Measurements from ENCODE around the gene NXPE1. TPM values are rescaled to one million over a fixed set of nuclear protein-coding genes. Genes with fewer than 3 reads are reported as not detected.

Gene NXPE1
- total and polyA plus RNA-seq, 8 donors: 0.09 TPM; not detected in 7

DNA sequence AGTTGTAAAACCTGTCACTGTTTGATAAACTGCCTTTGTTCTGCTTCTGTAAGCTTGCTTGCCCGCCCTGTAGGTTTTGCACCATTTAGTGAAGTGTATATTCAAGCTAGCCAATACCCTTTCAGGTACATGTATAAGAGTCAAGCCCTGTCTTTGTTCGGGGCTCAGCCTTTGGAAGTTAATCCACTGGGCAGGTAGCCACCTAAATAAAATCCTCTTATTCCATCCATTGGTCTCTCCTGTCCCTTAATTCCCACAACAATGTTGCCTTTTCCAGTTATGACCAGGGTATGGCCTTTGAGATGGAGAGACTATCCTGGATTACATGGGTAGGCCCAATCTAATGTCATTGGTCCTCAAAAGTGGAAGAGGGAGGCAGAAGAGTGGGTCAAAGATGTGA lies 34.0 kb downstream of the NXPE1 start:
- H3K36me3 ChIP-seq: no peaks in the 10 kb centered on the region
- H3K4me1 ChIP-seq: no peaks in the 10 kb centered on the region
- DNase-seq (no peak), FAIRE-seq (no peak), ATAC-seq (no peak)
- WGBS, 2 donors: 56 to 63% methylated on average over 2 of the region's 2 CpGs
- H3K9me3 ChIP-seq: no peaks in the 10 kb centered on the region
- no peaks in the 10 kb centered on the region for H3K27me3 ChIP-seq
- no peak overlapping the region for H3K27ac ChIP-seq
- TF ChIP-seq, protein P1, sequence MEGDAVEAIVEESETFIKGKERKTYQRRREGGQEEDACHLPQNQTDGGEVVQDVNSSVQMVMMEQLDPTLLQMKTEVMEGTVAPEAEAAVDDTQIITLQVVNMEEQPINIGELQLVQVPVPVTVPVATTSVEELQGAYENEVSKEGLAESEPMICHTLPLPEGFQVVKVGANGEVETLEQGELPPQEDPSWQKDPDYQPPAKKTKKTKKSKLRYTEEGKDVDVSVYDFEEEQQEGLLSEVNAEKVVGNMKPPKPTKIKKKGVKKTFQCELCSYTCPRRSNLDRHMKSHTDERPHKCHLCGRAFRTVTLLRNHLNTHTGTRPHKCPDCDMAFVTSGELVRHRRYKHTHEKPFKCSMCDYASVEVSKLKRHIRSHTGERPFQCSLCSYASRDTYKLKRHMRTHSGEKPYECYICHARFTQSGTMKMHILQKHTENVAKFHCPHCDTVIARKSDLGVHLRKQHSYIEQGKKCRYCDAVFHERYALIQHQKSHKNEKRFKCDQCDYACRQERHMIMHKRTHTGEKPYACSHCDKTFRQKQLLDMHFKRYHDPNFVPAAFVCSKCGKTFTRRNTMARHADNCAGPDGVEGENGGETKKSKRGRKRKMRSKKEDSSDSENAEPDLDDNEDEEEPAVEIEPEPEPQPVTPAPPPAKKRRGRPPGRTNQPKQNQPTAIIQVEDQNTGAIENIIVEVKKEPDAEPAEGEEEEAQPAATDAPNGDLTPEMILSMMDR (IDR thresholded peaks at IDR 0.05): no peak
- no peak overlapping the region for H3K4me3 ChIP-seq
- intact Hi-C loops (cut with DNase I): no loop called here

DNA sequence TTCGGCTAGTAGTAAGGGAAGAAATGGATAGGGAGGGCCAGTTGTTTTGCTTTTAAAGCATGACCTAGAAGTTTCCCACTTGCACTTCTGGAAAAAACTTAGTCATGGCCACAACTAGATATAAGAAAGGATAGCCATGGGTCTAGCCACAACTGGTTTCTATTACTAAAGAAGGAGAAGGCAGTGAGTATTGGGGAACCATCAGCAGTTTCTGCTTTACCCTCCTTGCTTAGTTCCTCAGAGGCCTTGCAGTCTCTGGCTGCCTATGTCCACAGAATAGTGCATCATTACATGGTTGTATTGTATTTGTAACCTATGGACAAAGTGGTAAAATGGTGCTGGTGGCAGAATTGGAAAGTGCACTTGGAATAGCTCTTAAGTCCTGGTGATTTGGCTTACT lies 35.6 kb downstream of the NXPE1 start:
- ATAC-seq: no peak
- Histone ChIP-seq H3K27ac (no peak overlapping the region), H3K4me1 (no peaks in the 10 kb centered on the region), H3K4me3 (no peak overlapping the region), H3K36me3 (no peaks in the 10 kb centered on the region), H3K27me3 (no peaks in the 10 kb centered on the region), H3K9me3 (no peaks in the 10 kb centered on the region)
- DNase-seq: no peak
- no peak for FAIRE-seq
- intact Hi-C loops (cut with DNase I): no loop called here
- TF ChIP-seq, protein P1 (IDR thresholded peaks at IDR 0.05): no peak
- WGBS, 2 donors: 55 to 68% methylated on average over 1 of the region's 1 CpG

DNA sequence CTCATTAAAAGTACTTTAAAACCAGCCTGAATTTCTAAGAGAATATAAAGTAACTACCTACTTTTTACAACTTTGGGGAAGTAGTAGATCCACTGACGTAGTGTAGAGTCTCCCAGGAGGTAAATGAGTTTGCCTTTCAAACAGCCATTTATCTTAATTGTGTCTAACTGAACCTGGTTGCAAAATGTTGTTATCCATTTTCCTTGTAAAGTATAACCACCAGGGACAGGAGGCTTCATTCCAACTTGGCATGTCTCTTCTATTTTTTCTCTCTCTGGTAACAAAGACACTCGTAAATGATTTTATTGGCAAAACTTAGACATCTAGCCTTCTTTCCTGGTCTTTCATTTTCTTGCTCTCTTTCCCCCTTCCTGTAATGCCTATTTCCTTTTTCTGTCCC lies 36.9 kb downstream of the NXPE1 start:
- no peak for DNase-seq
- Histone ChIP-seq H3K4me1 (no peaks in the 10 kb centered on the region), H3K27me3 (no peaks in the 10 kb centered on the region), H3K36me3 (no peaks in the 10 kb centered on the region), H3K4me3 (no peak overlapping the region), H3K9me3 (no peaks in the 10 kb centered on the region), H3K27ac (no peak overlapping the region)
- peak; percentile 77 for FAIRE-seq
- TF ChIP-seq, protein P1 (IDR thresholded peaks at IDR 0.05): no peak
- WGBS, 2 donors: 10 to 21% methylated on average over 2 of the region's 2 CpGs
- ATAC-seq: peak; percentile 29 to 68 (median 43)
- intact Hi-C loops (cut with DNase I): no loop called here

DNA sequence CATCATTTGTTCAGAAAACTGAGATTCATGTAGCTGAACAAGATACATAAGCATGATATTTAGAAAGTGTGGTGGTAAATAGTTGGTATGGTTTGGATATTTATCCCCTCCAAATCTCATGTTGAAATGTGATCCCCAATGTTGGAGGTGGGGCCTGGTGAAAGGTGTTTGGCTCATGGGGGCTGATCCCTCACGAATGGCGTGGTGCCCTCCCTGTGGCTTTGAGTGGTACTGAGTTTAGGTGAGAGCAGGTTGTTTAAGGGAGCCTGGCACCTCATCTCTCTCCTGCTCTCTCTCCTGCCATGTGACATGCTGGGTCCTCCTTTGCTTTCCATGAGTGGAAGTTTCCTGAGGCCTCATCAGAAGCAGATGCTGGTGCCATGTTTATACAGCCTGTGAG lies 48.1 kb downstream of the NXPE1 start:
- H3K4me1 ChIP-seq: no peaks in the 10 kb centered on the region
- no peak overlapping the region for H3K27ac ChIP-seq
- no peak for DNase-seq
- no peak for FAIRE-seq
- intact Hi-C loops (cut with DNase I): no loop called here
- no peaks in the 10 kb centered on the region for H3K27me3 ChIP-seq
- H3K4me3 ChIP-seq: no peak overlapping the region
- H3K9me3 ChIP-seq: no peaks in the 10 kb centered on the region
- no peak for ATAC-seq
- WGBS, 2 donors: 48 to 68% methylated on average over 2 of the region's 2 CpGs
- H3K36me3 ChIP-seq: no peaks in the 10 kb centered on the region
- TF ChIP-seq, protein P1 (IDR thresholded peaks at IDR 0.05): no peak

DNA sequence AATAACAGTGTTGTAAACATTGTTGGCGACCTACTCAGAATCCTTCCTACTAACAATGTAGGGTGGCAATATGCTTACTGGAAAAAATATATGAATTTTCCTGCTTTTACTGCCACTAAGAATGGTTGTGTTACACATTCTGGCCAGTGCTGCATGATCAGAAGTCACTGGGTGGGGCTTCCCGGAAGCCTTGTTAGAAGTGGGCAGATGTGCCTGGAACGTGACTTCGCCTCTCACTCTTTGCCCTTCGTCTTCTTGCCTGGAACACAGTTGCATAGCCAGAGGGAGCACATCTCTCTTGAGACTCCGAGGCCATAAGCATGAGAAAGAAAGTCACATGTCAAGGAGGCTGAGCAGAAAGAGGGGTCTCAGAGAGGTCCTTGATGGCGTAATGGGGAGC lies 48.6 kb downstream of the NXPE1 start:
- DNase-seq (no peak), FAIRE-seq (no peak), ATAC-seq (no peak)
- WGBS, 2 donors: 74 to 85% methylated on average over 7 of the region's 7 CpGs
- no peak overlapping the region for H3K27ac ChIP-seq
- TF ChIP-seq, protein P1 (IDR thresholded peaks at IDR 0.05): no peak
- H3K27me3 ChIP-seq: no peaks in the 10 kb centered on the region
- H3K4me1 ChIP-seq: no peaks in the 10 kb centered on the region
- H3K36me3 ChIP-seq: no peaks in the 10 kb centered on the region
- intact Hi-C loops (cut with DNase I): no loop called here
- H3K4me3 ChIP-seq: no peak overlapping the region
- H3K9me3 ChIP-seq: no peaks in the 10 kb centered on the region

Measured in pancreas (tissue), 10 donors.